ENCODE data around the gene SNAPC4.
"Not testable (repeated sequence)": the region's sequence is repeated elsewhere in the genome, so short reads cannot be mapped to it uniquely, and the experiment has no call there.

Gene SNAPC4

GRCh38 chr9:136405904-136406303 is 5.9 kb upstream of the SNAPC4 start:
- not testable (repeated sequence) for DNase-seq

- DNase-seq, result no peak
Measured at GRCh38 chr9:136405481-136405880, 5.5 kb upstream of the SNAPC4 start.

DNA sequence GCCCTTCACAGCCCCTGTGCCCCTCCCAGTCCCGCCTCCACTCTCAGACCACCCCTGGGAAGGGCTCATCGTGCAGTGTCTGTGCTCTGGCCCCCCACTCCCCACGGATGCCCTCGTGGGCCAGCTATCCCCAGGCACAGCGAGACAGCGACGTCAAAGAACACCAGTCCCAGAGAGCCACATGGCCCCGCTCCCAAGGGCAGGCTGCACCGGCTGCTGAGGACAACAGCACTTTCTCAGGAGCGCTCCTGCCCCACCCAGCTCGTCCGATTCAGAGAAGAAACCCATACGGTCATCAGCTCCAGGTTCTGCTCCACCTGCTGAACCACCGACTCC is 4.8 kb upstream of the SNAPC4 start:
- no peak for DNase-seq

DNA sequence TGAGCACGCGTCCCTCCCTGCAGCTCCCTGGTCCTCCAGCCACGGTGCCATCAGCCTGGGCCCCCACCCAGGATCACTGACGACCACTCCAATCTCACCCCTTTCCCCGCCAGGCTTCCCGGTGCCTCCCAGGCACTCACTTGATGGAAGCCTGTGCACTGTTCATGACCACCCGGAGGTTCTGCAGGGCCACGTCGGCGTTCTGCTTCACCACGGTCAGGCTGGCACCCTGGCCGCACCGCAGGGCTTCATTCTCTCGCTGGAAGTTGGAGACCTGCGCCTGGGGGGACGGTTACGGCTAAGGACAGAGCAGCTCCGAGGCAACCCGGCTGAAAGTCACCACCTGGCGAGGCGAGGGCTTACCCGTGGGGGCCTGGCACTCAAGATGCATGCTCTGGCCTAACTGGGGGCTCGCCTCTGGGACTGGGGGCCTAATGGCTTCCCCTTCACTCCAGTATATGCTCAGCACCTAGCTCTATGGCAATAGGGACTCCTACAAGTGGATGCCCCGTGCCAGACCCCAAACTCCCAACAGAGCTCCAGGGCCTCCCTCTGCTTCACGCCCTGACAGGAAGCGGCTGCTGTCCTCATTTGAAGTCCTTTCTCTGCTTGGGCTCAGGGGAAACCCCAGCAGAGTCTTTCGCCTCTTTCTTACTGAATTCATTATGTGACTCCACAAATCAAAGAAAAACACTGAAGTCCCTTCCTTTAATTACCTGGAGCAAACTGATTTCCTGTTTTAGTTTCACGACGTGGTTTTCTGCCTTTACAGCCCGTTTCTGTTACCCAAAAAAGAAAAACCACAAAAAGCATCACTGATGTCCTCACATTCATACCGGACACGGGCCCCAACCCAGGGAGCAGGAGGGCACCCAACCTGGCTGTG is 4.2 kb upstream of the SNAPC4 start:
- DNase-seq, result no peak

DNA sequence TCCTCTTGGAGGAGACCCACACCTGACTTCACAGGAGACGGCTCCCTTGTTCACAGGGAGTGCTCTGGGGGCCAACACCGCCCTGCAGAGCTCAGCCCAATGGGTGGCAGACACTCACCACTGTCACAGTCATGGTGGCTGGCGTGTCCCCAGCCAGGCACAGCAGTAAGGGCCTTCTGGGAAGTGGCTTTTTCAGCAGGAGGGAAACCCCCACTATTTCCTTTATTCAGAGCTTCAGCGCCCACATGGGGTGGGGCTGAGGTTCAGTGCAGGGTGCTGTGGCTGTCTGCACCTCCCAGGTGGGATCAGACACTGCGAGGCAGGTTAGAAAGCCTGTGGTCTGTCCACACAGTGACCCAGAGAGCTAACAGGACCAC is 3.6 kb upstream of the SNAPC4 start:
- no peak for DNase-seq

GRCh38 chr9:136402067-136402466 is 2.1 kb upstream of the SNAPC4 start:
- DNase-seq, result no peak

- DNase-seq, result no peak
Measured at GRCh38 chr9:136401173-136401922, 1.4 kb upstream of the SNAPC4 start.

- DNase-seq, result no peak
Measured at GRCh38 chr9:136399176-136400037, 563 bp downstream of the SNAPC4 start.

DNA sequence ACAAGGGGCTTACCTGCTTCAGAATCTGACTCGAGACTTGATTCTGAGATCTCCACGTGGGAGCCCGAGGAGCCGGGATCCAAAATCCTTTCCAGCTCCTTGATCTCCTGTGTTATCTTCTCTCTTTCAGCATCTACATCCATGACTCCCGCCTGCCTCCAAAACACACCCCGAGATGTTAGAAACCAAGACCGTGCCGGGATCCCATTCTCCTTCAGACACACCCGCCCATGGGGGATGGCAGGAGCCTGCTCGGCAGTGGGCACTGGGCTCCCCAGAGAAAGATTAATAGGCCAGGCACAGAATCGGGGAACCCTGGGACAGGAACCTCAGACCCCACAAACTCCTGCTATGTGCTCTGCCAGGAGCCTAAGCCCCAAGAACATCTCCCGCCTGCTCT is 1.7 kb downstream of the SNAPC4 start:
- DNase-seq, result no peak

GRCh38 chr9:136397643-136398042 is 2.3 kb downstream of the SNAPC4 start:
- no peak for DNase-seq

- DNase-seq, result no peak
Measured at GRCh38 chr9:136396219-136396515, 3.8 kb downstream of the SNAPC4 start.

DNA sequence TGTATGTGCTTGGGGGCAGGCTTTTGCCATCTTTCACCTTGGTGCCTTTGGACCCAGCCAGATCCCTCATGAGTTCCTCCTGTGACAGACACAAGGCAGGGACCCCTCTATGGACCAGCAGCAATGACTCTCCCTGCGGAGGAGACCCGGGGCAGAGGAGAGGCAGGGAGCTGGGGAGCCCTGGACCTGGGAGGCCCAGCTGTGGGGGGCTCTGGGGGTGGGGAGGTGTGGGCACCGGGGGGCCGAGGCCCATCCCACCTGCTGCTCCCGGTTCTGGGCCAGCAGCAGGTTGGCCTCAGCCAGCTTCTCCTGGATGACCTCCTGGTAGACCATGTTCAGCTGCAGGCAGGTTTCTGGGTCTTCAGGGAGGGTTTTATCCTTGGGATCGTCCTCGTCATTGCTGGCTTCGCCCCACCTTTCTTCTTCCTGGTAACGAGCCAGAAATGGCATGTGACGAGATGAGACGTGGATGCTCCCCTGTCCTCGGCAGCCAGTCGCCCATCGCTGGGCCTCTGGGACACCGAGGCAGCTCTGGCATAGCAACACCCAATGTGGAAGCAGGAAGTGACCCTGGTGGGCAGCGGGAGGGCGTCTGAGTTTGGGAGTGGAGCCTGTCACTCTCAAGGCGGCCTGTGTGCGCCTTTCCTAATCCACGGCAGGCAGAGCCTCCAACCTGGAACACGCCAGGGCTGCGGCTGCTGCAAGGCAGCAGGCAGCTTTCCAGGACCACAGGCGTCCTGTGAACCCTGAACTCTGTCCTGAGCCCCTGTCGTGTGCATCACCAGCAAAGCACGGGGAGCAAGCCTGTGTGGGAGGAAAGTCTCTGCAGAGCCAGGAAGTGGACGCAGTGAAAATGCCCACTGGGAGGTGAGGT is 4.4 kb downstream of the SNAPC4 start:
- DNase-seq, result no peak

DNA sequence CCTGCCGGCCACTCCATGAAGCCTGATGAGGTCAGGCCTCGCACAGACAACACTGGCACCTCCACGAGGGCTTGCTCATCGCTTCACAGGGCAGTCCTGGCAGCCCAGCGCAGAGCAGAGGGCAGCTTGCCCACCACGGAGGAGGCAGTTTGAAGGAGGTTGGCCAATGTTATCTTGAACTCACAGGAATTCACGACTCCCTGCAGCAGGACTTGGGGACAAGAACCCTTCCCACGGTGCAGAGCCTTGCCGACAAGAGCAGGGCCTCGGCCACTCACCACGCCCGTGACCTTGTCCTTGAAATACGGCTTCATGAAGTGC is 5.0 kb downstream of the SNAPC4 start:
- no peak for DNase-seq

DNA sequence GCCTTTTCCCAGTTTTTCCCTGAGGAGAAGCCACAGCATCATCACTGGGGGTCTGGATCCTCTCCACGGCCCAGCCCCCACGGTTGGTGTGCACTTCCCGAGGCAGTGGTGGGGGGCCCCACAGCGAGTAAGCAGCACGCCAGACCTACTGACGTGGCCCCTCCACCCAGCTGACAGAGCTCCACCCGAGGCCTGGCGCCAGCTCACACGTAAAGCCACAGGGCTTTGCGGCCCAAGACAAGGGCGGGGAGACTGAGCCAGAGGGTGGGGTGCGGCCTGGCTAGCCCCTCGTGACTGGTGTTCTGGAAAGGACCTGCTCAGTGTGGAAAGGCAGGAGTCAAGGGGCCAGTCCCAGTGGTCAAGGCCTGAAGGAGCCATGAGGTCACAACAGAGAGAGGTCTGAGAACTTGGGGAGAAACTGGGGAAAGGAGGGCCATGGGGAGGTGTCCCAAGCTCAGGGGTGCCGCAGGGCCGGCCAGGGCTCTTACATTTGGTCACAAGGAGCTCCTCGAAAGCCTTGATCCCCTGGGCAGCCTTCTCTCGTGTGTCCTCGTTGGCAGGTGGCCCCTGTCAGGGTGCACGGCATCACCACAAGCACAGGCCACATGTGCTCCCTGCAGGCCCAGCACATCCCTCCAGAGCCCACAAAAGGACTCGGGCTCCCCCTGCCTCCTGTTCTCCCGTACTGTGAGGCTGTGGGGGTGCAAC is 5.5 kb downstream of the SNAPC4 start:
- no peak for DNase-seq

DNA sequence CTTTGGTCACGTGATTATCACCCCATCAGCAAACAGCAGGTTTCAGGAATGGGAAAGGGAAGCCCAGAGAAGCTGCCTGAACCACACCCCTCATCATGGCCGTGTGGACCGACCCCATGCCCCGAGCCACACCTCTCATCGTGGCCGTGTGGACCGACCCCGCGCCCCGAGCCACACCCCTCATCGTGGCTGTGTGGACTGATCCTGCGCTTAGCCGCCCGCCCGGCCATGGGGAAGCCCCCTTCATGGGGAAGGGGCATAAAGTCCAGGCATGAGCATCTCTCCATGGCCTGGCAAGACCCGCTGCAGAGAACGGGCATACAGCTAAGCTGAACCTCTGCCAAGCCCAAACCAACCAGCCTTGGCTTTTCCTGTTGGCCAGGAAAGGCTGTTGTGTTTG is 6.4 kb downstream of the SNAPC4 start:
- no peak for DNase-seq

- DNase-seq, result no peak
Measured at GRCh38 chr9:136392538-136393449, 7.2 kb downstream of the SNAPC4 start.

- DNase-seq, result no peak
Measured at GRCh38 chr9:136391737-136392537, 8.0 kb downstream of the SNAPC4 start.

- DNase-seq, result no peak
Measured at GRCh38 chr9:136389396-136389795, 10.6 kb downstream of the SNAPC4 start.

DNA sequence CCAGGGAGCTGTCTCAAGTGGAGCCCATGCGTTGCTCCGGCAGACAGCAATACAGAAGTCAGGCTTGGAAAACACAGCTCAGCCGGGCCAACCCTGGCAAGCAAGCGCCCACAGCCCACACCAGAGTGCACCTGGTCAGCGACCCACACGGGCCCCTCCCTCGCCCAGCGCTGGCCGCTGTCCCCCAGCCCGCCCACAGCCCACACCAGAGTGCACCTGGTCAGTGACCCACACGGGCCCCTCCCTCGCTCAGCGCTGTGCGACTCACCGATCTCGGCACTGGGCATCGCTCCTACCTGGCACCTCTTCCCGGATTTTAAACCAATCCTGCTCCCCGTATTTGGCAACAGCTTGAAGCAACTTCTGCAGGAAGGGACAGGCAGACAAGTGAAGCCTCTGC is 12.8 kb downstream of the SNAPC4 start:
- no peak for DNase-seq

DNA sequence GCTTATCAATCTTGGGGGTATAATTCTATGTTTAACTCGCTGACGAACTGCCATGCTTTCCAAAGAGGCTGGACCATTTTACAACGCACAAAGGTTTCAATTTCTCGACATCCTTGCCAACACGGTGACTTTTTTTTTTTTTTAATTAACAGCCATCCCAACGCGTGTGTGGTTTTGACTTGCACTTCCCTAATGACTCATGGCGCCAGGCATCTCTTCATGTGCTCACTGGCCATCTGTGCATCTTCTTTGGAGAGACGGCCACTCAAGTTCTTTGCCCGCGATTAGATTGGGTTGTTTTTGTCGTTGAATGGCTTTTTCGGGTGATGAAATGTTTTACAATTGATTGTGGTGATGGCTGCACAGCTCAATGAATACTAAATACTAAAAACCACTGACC is 14.0 kb downstream of the SNAPC4 start:
- DNase-seq, result no peak

All from KG1 (cell line).